Neural cell (in vitro differentiated cells): Measurements from ENCODE around the gene THRA. TPM values are rescaled to one million over a fixed set of nuclear protein-coding genes. Genes with fewer than 3 reads are reported as not detected.
A peak's percentile ranks its signal among the peaks of the same experiment; 100 is the strongest.

ENCODE experiments used
- H2AFZ ChIP-seq: fragments of 200-600, 300-800 bp; sonication (generic), shearing (Covaris generic); 2 replicates; pipeline ENCODE4 v1.6.0; 2014; ENCODE audit warnings: low read depth, mild to moderate bottlenecking, antibody characterized with exemption, low read length, moderate library complexity
- H3F3A ChIP-seq: fragments of 200-600 bp; shearing (Covaris generic); 2 replicates; pipeline ENCODE4 v1.6.1; 2016; ENCODE audit warnings: mild to moderate bottlenecking, moderate library complexity, mixed read lengths, antibody characterized with exemption, low read length; ENCODE audit not compliant: insufficient read depth, poor library complexity, severe bottlenecking
- H3K27ac ChIP-seq: fragments of 200-600, 300-800 bp; sonication (generic), shearing (Covaris generic); 2 replicates; pipeline ENCODE4 v1.5.1; 2014; ENCODE audit warnings: mild to moderate bottlenecking, low read length, moderate library complexity
- H3K27me3 ChIP-seq: fragments of 300-800, 200-600 bp; sonication (generic), shearing (Covaris generic); 2 replicates; pipeline ENCODE4 v1.6.0; 2014; ENCODE audit warnings: mild to moderate bottlenecking, low read depth, low read length, moderate library complexity; ENCODE audit not compliant: insufficient read depth
- H3K36me3 ChIP-seq: fragments of 300-800, 200-600 bp; sonication (generic), shearing (Covaris generic); 2 replicates; pipeline ENCODE4 v1.5.1; 2014; ENCODE audit warnings: mild to moderate bottlenecking, antibody characterized with exemption, low read length, moderate library complexity; ENCODE audit not compliant: insufficient read depth
- H3K4me2 ChIP-seq: fragments of 300-800, 200-600 bp; sonication (generic), shearing (Covaris generic); 2 replicates; pipeline ENCODE4 v1.6.0; 2014; ENCODE audit warnings: mild to moderate bottlenecking, low read length
- H3K4me3 ChIP-seq: fragments of 300-800, 200-600 bp; sonication (generic), shearing (Covaris generic); 2 replicates; pipeline ENCODE4 v1.5.1; 2014; ENCODE audit warnings: mild to moderate bottlenecking, low read length, moderate library complexity
- H3K79me2 ChIP-seq: fragments of 200-600 bp; shearing (Covaris generic); replicated peaks from 2 replicates; pipeline ENCODE4 v1.6.0; 2014; ENCODE audit warnings: mild to moderate bottlenecking, low read length, moderate library complexity; ENCODE audit not compliant: insufficient read depth
- H3K9ac ChIP-seq: fragments of 300-800, 200-600 bp; sonication (generic), shearing (Covaris generic); 2 replicates; pipeline ENCODE4 v1.6.1; 2016; ENCODE audit warnings: mild to moderate bottlenecking, low read length, mixed read lengths
- H3K9me2 ChIP-seq: fragments of 200-600 bp; shearing (Covaris generic); 2 replicates; pipeline ENCODE4 v1.6.1; 2016; ENCODE audit warnings: mild to moderate bottlenecking, low read length, mixed read lengths; ENCODE audit not compliant: insufficient read depth
- H3K9me3 ChIP-seq: fragments of 200-600, 300-800 bp; sonication (generic), shearing (Covaris generic); 2 replicates; pipeline ENCODE4 v1.6.1; 2016; ENCODE audit warnings: mild to moderate bottlenecking, mixed run types, low read length, moderate library complexity, mixed read lengths
- H4K20me1 ChIP-seq: fragments of 200-600 bp; shearing (Covaris generic); 2 replicates; pipeline ENCODE4 v1.6.1; 2016; ENCODE audit warnings: mild to moderate bottlenecking, mixed run types; ENCODE audit not compliant: insufficient read depth
- CTCF ChIP-seq: fragments of 450-650 bp; IDR thresholded peaks from 2 replicates; pipeline ENCODE4 v1.5.1; 2014; ENCODE audit warnings: antibody characterized with exemption, mild to moderate bottlenecking, moderate library complexity; ENCODE audit not compliant: poor library complexity, severe bottlenecking
- EP300 ChIP-seq: fragments of 450-650 bp; conservative IDR thresholded peaks from 2 replicates; pipeline ENCODE4 v1.6.1; 2014; ENCODE audit warnings: antibody characterized with exemption, mild to moderate bottlenecking, moderate library complexity; ENCODE audit not compliant: poor library complexity, severe bottlenecking
- EZH2 ChIP-seq: fragments of 200-600, 300-800 bp; shearing (Covaris generic), sonication (generic); IDR thresholded peaks from 2 replicates; pipeline ENCODE4 v1.6.1; 2014; ENCODE audit warnings: antibody characterized with exemption, low read length, borderline replicate concordance, mild to moderate bottlenecking; ENCODE audit not compliant: insufficient read depth, poor library complexity, severe bottlenecking
- MXI1 ChIP-seq: fragments of 450-650 bp; conservative IDR thresholded peaks from 2 replicates; pipeline ENCODE4 v1.6.1; 2014; ENCODE audit warnings: antibody characterized with exemption, mild to moderate bottlenecking; ENCODE audit not compliant: poor library complexity, severe bottlenecking
- POLR2AphosphoS5 ChIP-seq: IDR thresholded peaks from 2 replicates; pipeline ENCODE4 v1.6.1; 2012
- RAD21 ChIP-seq: fragments of 450-650 bp; conservative IDR thresholded peaks from 2 replicates; pipeline ENCODE4 v1.6.1; 2014; ENCODE audit warnings: antibody characterized with exemption, mild to moderate bottlenecking, moderate library complexity
- REST ChIP-seq: IDR thresholded peaks from 2 replicates; pipeline ENCODE4 v1.6.1; 2012; ENCODE audit warnings: borderline replicate concordance
- SMC3 ChIP-seq: fragments of 450-650 bp; conservative IDR thresholded peaks from 2 replicates; pipeline ENCODE4 v1.6.1; 2014; ENCODE audit warnings: antibody characterized with exemption, mild to moderate bottlenecking, moderate library complexity; ENCODE audit not compliant: poor library complexity
- TAF1 ChIP-seq: IDR thresholded peaks from 2 replicates; pipeline ENCODE4 v1.6.1; 2012; ENCODE audit warnings: low read depth
- polyA plus RNA-seq: library from polyadenylated mRNA; depleted of rRNA; stranded (reverse); fragments of >200 nt; gene quantifications from 2 replicates; pipeline ENCODE4 v1.2.3, GENCODE V29; 2014

The THRA gene
- polyA plus RNA-seq, 1 donor from 2014 or later = 97.2 TPM

GRCh38 chr17:40112718-40113109, 49.9 kb downstream of the THRA start:
- Histone ChIP-seq H3K9me3 (no peaks in the 10 kb centered on the region), H3F3A (no peaks in the 10 kb centered on the region), H3K9me2 (no peaks in the 10 kb centered on the region), H3K4me3 (peak overlapping the region; percentile 63), H3K36me3 (no peaks in the 10 kb centered on the region), H4K20me1 (no peaks in the 10 kb centered on the region), H3K9ac (peak overlapping the region; percentile 33), H3K79me2 (no peaks in the 10 kb centered on the region), H3K27me3 (no peaks in the 10 kb centered on the region), H3K4me2 (peak overlapping the region; percentile 9), H3K27ac (no peak overlapping the region), H2AFZ (no peak overlapping the region)
- TF ChIP-seq SMC3 = no peak
- TF ChIP-seq RAD21 = no peak
- TF ChIP-seq EP300 = no peak
- no peak for TF ChIP-seq MXI1
- TF ChIP-seq EZH2 = no peak
- TF ChIP-seq REST = no peak
- TF ChIP-seq POLR2AphosphoS5 = no peak
- no peak for TF ChIP-seq CTCF
- no peak for TF ChIP-seq TAF1

GRCh38 chr17:40113110-40113906, 50.5 kb downstream of the THRA start:
- TF ChIP-seq EP300 (peak; percentile 24), REST (no peak), CTCF (peak; percentile 96), TAF1 (peak; percentile 31), POLR2AphosphoS5 (peak; percentile 12), EZH2 (no peak), RAD21 (peak; percentile 92), MXI1 (peak; percentile 99), SMC3 (peak; percentile 89)
- no peaks in the 10 kb centered on the region for H3K36me3 ChIP-seq
- H3K4me3 ChIP-seq = peak overlapping the region; percentile 63
- no peaks in the 10 kb centered on the region for H3K9me2 ChIP-seq
- no peak overlapping the region for H3K27ac ChIP-seq
- no peaks in the 10 kb centered on the region for H4K20me1 ChIP-seq
- H3K9ac ChIP-seq = peak overlapping the region; percentile 37
- no peak overlapping the region for H2AFZ ChIP-seq
- H3K4me2 ChIP-seq = peak overlapping the region; percentile 11
- no peaks in the 10 kb centered on the region for H3F3A ChIP-seq
- H3K79me2 ChIP-seq = no peaks in the 10 kb centered on the region
- H3K27me3 ChIP-seq = no peaks in the 10 kb centered on the region
- no peaks in the 10 kb centered on the region for H3K9me3 ChIP-seq
